HG03045 (cell line): ENCODE results near the gene LCE2C.
"Not testable (repeated sequence)": the region's sequence is repeated elsewhere in the genome, so short reads cannot be mapped to it uniquely, and the experiment has no call there.

Source experiments
- ATAC-seq: cut with Tn5 transposase; IDR thresholded peaks from one replicate; pipeline ENCODE4 v1.9.1; 2021; ENCODE audit warnings: mild to moderate bottlenecking, moderate library complexity; ENCODE audit not compliant: unreplicated experiment

LCE2C gene, protein sequence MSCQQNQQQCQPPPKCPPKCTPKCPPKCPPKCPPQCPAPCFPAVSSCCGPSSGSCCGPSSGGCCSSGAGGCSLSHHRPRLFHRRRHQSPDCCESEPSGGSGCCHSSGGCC

GRCh38 chr1:152674983-152675382, at the start of gene LCE2C:
Gene LCE2C, plus strand, starts transcription at chr1:152675279. Its CDS starts 737 bp downstream, at chr1:152676016.
- not testable (repeated sequence) for ATAC-seq

DNA sequence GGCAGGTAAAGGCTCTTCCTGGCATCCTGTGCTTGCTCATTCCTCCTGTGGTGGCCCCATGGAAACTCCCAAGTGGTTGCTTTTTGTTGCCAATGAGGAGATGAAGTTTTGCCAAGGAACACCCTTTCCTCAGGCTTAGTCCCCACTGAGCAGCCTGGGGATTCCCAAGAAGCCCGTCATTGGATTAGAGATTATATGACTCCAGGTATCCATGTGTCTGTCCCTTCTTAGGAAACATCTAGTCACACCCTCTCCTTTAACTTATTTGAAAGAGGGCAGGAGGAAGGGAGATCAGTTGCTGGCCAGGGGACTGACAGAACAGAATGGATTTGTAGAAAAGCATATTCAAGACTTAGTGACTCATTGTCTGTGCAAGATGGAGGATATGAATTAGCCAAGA, 48.3 kb upstream of the LCE2C start:
- no peak for ATAC-seq

- no peak for ATAC-seq
Observed at GRCh38 chr1:152630596-152630995, 44.5 kb upstream of the LCE2C start.

DNA sequence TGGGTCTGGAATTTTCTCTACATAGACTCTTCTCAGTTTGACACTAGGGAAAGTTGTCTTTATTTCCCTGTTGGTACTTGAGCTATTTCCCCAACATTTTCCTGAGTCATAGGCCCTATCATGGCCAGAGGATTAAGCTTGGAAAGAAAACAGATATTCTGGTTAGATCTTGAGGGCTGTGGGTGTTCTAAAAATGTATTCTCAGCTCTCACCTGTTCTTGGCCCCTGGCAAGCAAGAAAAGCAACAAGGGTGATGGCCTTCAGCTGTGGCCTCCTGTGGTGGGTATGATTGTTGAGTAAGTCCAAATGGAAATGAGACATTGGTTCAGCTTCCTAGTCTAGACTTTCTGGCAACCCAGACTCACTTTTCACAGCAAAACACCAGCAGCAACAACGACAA, 34.7 kb upstream of the LCE2C start:
- ATAC-seq: no peak

GRCh38 chr1:152643945-152644344, 31.1 kb upstream of the LCE2C start:
- ATAC-seq: no peak

GRCh38 chr1:152645146-152645545, 29.9 kb upstream of the LCE2C start:
- ATAC-seq: no peak

- ATAC-seq: no peak
Observed at GRCh38 chr1:152646656-152647055, 28.4 kb upstream of the LCE2C start.

GRCh38 chr1:152654110-152654509, 21.0 kb upstream of the LCE2C start:
- ATAC-seq: no peak

- no peak for ATAC-seq
Observed at GRCh38 chr1:152656459-152656858, 18.6 kb upstream of the LCE2C start.

- no peak for ATAC-seq
Observed at GRCh38 chr1:152657677-152658076, 17.4 kb upstream of the LCE2C start.

DNA sequence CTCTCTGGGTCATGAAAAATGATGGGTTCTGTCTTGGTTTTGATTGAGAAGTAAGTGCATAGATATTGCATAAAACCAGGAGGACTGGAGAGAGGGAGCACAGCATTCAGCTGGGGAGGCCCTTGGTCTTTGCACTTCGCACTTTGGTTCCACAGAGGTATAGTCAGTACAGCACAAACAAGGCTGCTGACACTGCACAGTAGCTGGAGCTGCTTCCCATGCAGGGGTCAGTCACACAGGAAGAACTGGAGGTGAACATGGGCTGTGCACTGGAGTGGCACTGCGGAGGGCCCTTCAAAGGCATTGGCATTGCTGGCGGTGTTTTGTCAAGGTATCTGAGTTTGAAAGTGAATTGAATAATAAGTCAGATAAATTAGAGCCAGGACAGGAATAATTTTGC, 16.4 kb upstream of the LCE2C start:
- ATAC-seq: no peak

GRCh38 chr1:152663098-152663497, 12.0 kb upstream of the LCE2C start, which contains the start of gene LCE2D:
Gene LCE2D, plus strand, starts transcription at chr1:152663380. Its CDS starts 726 bp downstream, at chr1:152664106.
- no peak for ATAC-seq

DNA sequence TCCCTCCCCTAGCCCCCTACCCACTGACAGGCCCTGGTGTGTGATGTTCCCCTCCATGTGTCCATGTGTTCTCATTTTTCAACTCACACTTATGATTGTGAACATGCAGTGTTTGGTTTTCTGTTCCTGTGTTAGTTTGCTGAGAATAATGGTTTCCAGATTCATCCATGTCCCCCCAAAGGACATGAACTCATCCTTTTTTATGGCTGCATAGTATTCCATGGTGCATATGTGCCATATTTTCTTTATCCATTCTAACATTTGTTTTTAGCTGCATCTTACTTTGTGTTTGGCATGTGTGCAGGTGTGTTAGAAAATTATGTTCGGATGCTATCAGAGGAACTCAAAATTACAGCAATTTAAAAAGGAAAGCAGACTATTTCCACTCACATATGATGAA, 8.9 kb upstream of the LCE2C start:
- not testable (repeated sequence) for ATAC-seq

GRCh38 chr1:152667648-152668047, 7.4 kb upstream of the LCE2C start:
- ATAC-seq: no peak

GRCh38 chr1:152673016-152673415, 2.1 kb upstream of the LCE2C start:
- no peak for ATAC-seq

DNA sequence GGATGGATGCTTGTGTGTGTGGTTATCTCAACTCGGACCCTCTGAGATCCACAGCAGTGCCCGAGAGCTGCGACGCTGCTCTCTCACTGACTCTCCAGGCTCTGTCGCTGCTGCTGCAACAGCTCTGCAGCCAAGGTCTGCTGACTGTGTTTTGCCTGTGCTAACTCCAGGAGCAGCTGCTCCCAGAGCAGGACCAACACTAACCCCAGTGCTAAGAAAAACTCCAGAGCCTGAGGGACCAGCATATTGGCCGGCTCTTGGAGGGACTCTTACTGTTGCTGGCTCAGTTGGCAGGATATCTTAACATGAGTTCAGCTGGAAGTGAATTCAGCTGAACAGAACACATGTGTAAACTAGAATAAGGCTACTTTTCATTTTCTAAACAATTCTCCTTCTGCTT, 4.4 kb downstream of the LCE2C start:
- no peak for ATAC-seq

DNA sequence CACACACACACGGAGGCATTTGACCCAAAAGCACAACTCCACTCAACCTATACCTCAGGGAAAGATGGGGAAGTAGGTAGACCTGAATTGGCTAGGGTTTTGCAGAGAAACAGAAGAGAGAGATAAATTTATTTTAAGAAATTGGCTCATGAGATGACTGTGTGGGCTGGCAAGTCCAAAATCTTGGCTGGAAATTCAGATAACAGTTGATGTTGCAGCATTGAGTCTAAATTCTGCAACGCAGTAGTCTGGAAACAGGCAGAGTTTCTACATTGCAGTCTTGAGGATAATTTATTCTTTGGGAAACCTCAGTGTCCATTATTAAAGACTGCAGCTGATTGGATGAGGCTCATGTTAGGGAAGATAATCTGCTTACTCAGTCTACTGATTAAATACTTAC, 6.5 kb downstream of the LCE2C start:
- ATAC-seq: no peak

DNA sequence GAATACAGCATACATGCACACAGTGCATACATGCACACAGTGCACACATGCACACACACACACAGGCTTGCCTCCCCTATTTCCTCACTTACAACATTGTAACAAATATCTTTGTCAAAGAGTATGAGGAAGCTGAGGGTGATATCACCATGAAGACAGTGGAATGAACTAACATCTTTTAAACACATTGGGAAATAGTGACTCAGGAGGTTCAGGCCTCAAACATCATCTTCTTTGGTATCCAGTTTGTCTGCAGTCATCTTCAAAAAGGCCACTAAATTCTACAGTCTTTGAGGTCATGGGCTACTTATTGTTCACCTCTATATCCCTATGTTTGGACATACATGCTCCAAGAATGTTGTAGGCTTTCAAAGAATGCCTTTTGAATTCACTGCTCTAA, 8.8 kb downstream of the LCE2C start:
- ATAC-seq: no peak

DNA sequence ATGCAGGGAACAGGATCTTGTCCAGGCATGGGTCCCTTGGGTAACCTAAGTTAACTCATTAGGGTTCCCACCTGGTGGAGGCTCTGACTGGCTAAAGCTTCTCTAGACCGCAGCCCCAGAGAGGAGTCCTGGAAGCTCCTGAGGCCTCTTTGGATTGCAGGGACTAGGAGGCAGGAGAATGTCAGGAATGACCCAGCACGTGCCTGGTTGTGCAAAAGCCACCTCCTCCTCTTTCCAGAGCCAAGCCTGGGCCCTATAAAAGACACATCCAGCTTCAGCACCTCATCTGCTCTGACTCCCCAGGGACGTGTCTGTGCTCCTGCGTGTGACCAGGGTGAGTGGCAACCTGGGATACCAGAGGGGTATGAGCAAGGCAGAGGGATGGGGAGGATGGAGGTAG, 10.7 kb downstream of the LCE2C start, which contains the start of gene LCE2B:
LCE2B (plus strand) TSS at position 301 of the 400 bp plus-strand sequence. CDS start 721 bp downstream, outside the sequence.
- not testable (repeated sequence) for ATAC-seq

DNA sequence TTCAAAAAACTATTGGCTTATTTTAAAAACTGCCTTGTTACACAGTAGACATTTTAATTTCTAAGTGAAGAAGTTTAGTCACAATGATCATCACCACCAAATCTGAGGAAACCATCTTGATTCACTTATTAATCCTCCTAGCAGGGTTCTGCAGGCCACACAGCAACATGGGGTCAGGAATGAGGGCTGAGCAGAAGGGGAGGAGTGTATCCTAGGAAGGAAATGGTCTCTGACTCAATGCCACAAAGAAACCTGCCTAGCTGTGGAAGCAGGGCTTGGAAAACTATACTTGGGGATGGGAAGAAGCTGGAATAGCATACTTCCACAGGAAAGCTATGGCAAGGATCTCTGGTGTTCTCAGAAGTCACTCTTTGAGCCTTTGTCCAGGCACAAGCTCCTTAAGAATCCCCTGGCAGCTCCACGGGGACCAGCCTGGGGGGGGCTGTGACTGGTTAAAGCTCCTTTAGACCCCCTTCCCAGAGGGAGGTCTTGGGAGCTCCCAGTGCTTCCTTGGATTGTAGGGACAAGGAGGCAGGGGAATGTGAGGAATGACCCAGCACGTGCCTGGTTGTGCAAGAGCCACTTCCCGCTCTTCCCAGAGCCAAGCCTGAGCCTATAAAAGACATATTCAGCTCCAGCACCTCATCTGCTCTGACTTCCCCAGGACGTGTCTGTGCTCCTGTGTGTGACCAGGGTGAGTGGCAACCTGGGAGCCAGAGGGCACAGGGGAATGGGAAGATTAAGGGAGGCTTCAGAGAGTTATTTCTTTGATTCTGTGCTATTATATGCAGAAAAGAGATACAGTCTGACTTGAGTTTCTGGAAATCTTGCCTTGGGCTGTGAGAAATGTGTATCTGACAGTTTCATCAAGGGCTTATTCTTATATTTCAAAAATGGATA, 22.9 kb downstream of the LCE2C start, which contains the start of gene LCE2A:
LCE2A (plus strand) TSS at position 645 of the 900 bp plus-strand sequence. CDS start 557 bp downstream, outside the sequence.
- ATAC-seq: no peak

GRCh38 chr1:152699746-152700145, 24.7 kb downstream of the LCE2C start:
- ATAC-seq: no peak

DNA sequence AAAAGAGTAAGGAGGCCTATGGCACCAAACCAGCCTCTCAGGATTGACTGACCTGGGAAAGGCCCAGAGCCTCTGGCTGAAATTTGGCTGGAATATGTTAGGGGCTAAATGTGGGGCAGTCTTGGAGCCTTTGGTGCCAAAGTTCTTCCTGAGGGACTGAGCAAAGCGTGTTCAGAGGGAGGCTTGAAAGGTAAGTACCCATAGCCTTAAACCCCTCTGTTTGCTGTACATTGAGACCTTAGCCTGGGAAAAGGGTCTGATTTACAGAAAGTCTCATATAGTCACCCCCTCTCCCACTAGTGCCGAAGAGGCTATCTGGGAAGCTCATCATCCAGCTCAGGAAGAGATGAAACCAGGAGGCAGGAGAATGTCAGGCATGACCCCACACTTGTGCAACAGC, 32.8 kb downstream of the LCE2C start, which contains the start of gene LCE4A:
LCE4A (plus strand) TSS at position 301 of the 400 bp plus-strand sequence. CDS start 916 bp downstream, outside the sequence.
- ATAC-seq: no peak
